Measurements from ENCODE around the gene MICOS13. TPM values are rescaled to one million over a fixed set of nuclear protein-coding genes. Genes with fewer than 3 reads are reported as not detected.

MICOS13 gene
- total RNA-seq, 1 donor: 21.2 TPM

DNA sequence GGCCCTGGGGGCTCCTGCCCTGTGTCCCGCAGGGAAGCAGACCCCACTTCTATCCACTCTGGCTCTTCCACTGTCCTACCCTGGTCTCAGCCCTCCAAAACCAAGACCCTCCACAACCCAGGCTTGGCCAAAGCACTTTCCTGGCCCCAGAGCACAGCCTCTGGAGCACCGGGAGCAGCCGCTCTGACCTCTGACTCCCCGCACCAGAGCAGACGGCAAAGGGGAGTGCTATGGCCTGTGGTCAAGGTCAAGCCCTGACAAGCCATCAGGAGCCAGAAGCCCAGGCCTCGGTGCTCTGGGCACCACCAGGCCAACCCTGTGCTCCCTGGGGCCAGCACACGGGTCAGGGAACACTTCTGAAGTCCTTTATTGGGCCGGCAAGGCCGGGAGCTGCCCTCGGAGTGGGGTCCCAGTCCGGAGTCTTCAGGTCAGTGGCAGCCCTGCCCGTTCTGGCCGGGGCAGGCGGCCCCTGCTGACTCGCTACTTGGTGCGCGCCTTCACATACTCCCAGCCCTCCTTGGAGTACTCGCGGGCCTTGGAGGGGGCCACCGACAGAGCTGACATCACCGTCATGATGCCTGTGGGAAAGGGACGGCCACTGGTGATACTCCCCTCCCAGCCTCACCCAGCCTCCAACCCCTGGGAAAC lies 2.1 kb downstream of the MICOS13 start:
- H3K4me3 ChIP-seq (ENCODE audit: low read depth, low read length): no peak overlapping the region
- DNase-seq (ENCODE audit: low read depth): no peak
- TF ChIP-seq, protein P1, sequence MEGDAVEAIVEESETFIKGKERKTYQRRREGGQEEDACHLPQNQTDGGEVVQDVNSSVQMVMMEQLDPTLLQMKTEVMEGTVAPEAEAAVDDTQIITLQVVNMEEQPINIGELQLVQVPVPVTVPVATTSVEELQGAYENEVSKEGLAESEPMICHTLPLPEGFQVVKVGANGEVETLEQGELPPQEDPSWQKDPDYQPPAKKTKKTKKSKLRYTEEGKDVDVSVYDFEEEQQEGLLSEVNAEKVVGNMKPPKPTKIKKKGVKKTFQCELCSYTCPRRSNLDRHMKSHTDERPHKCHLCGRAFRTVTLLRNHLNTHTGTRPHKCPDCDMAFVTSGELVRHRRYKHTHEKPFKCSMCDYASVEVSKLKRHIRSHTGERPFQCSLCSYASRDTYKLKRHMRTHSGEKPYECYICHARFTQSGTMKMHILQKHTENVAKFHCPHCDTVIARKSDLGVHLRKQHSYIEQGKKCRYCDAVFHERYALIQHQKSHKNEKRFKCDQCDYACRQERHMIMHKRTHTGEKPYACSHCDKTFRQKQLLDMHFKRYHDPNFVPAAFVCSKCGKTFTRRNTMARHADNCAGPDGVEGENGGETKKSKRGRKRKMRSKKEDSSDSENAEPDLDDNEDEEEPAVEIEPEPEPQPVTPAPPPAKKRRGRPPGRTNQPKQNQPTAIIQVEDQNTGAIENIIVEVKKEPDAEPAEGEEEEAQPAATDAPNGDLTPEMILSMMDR (IDR thresholded peaks at IDR 0.05; ENCODE audit: insufficient read depth, low read depth, low read length): no peak

DNA sequence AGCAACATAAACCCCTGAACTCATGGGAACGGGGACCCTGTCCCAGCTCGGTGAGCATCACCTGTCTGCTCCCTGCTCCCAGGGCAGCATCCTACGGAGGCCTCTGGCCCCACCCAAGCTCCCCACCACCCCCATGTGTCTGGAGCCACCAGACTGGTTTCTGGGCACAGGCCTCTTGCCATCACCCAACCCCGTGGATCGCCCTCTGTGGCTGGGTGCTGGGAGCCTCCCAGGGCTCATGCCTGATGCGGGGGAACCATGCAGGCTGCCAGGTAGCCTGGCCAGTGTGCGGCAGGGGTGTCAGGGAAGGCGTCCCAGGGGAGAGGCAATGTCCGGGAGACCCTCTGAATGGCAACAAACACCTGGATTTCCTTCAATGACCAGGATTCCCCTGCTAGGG lies 2.7 kb downstream of the MICOS13 start:
- TF ChIP-seq, protein P1 (IDR thresholded peaks at IDR 0.05; ENCODE audit: insufficient read depth, low read depth, low read length): no peak
- no peak overlapping the region for H3K4me3 ChIP-seq (ENCODE audit: low read depth, low read length)
- DNase-seq (ENCODE audit: low read depth): no peak

DNA sequence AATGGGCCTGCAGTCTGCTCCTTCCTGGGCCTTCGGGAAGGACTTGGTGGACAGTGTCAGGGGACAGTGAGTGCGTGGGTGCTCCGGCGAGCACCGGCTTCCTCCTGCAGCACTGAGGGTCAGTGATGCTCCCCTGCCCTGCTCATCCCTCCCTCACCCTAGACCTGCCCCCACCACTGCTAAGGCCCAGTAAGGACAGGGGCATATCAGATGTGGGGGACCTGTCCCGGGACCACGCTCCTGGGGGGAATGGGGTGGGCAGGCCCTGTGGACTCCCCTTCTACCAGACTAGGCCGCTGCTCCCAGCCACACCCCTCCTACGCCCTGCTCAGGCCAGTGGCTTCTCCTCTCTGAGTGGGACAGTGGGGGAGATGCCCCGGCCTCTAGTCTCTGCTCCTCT lies 3.2 kb downstream of the MICOS13 start:
- H3K4me3 ChIP-seq (ENCODE audit: low read depth, low read length): no peak overlapping the region
- TF ChIP-seq, protein P1 (IDR thresholded peaks at IDR 0.05; ENCODE audit: insufficient read depth, low read depth, low read length): no peak
- no peak for DNase-seq (ENCODE audit: low read depth)

DNA sequence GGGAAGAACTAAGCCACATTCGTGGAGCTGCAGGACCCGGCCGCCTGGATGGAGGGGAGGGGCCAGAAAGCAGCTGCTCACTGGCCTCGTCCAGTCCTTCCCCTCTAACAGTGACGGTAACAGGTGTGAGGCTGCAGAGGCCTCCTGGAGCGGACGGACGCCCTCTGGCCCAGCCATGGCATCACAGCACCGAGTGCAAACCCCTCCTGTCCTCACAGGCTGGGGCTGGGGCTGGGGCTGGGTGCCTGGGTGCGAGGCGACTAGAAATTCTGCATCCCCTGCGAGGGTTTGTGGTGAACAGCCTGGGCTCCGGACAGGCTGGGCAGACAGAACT lies 3.6 kb downstream of the MICOS13 start:
- H3K4me3 ChIP-seq (ENCODE audit: low read depth, low read length): no peak overlapping the region
- TF ChIP-seq, protein P1 (IDR thresholded peaks at IDR 0.05; ENCODE audit: insufficient read depth, low read depth, low read length): no peak
- DNase-seq (ENCODE audit: low read depth): no peak

DNA sequence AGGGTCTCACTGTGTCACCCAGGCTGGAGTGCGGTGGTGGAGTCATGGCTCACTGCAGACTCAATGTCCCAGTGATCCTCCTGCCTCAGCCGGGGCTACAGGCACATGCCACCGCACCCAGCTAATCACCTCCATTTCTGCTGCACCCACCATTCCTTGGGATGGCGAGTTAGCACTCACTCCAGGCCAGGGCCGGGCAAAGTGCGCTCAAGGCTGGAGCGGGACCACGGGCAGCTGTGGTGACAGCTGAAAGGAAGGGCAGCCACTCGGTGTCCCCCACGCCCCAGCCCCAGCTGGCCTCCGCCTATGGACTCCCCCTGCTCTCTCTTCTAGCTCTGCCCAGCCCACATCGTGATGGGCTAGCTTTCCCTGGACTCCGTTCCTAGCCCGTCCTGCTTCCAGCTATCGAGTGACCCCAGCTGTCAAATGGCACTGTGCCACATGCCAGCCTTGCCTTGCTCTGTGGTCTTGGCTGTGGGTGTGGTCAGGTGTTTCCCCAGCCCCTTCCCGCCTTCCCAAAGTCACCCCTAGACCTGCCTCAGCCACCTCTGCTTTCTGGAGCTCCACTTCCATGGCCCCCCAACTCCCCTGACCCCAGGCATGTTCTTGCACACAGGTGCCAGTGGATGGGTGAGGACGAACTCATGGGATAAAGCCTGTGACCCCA lies 4.1 kb downstream of the MICOS13 start:
- DNase-seq (ENCODE audit: low read depth): no peak
- TF ChIP-seq, protein P1 (IDR thresholded peaks at IDR 0.05; ENCODE audit: insufficient read depth, low read depth, low read length): no peak

DNA sequence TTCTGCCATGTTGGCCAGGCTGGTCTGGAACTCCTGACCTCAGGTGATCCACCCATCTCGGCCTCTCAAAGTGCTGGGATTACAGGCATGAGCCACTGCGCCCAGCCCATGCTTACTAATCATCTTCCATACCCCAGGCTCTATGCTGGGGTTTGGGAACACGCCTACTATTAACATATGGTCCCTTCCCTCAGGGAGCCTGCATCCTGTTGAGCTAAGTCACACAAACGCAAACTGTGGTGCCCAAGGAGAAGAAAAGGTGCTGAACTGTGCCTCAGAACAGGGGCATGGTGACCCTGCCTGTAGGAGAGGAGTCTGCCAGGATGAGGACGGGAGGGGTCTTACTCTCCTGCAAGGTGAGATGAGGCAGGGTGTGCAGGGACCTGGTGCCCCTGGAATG lies 5.6 kb downstream of the MICOS13 start:
- no peak overlapping the region for H3K4me3 ChIP-seq (ENCODE audit: low read depth, low read length)
- no peak for DNase-seq (ENCODE audit: low read depth)
- TF ChIP-seq, protein P1 (IDR thresholded peaks at IDR 0.05; ENCODE audit: insufficient read depth, low read depth, low read length): no peak

More for the DNA sequence above, 4.1 kb downstream of the MICOS13 start:
- H3K4me3 ChIP-seq (ENCODE audit: low read depth, low read length): no peak overlapping the region

Measured in fibroblast of villous mesenchyme (primary cell).